ENCODE results near the gene RGS7BP. TPM values are rescaled to one million over a fixed set of nuclear protein-coding genes. Genes with fewer than 3 reads are reported as not detected.
"Not testable (repeated sequence)": the region's sequence is repeated elsewhere in the genome, so short reads cannot be mapped to it uniquely, and the experiment has no call there.

RGS7BP gene
- total and polyA plus RNA-seq, 12 donors = 0.54 to 23.5 (median 7.4) TPM

DNA sequence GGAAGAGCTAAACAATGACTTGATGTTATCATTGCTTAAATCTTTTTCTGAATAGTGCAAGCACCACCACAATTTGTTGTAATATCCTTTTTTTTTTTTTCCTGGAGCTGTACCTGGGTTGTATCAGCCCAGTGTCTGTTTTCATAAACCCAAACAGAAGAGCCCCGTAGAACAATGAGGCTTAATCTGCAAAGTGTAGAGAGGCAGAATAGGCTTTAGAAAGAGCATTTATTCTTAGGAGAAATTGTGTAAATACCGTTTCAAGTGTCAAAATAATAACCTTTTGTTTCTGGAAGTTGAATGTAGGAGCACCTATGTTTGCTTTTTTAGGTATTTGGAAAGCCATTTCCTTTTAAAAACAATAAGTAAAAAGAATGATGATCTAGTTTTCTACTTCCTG lies 26.4 kb downstream of the RGS7BP start:
- Histone ChIP-seq H3K36me3 (replicated peaks in 1 of 2) (no peaks in the 10 kb centered on the region), H3K4me3 (no peak overlapping the region), H3K27me3 (no peaks in the 10 kb centered on the region), H3K27ac (no peak overlapping the region), H3K4me1 (replicated peaks in 1 of 2) (peaks cover 0 to 36% of the 10 kb centered on the region in 2 donors), H3K9me3 (replicated peaks in 1 of 3) (no peaks in the 10 kb centered on the region)
- intact Hi-C loops (cut with DNase I) = no loop called here
- WGBS, 4 donors = 40 to 53% (median 45%) methylated on average over 2 of the region's 2 CpGs
- no peak for TF ChIP-seq POLR2A (IDR thresholded peaks at IDR 0.05)
- TF ChIP-seq, protein P1, sequence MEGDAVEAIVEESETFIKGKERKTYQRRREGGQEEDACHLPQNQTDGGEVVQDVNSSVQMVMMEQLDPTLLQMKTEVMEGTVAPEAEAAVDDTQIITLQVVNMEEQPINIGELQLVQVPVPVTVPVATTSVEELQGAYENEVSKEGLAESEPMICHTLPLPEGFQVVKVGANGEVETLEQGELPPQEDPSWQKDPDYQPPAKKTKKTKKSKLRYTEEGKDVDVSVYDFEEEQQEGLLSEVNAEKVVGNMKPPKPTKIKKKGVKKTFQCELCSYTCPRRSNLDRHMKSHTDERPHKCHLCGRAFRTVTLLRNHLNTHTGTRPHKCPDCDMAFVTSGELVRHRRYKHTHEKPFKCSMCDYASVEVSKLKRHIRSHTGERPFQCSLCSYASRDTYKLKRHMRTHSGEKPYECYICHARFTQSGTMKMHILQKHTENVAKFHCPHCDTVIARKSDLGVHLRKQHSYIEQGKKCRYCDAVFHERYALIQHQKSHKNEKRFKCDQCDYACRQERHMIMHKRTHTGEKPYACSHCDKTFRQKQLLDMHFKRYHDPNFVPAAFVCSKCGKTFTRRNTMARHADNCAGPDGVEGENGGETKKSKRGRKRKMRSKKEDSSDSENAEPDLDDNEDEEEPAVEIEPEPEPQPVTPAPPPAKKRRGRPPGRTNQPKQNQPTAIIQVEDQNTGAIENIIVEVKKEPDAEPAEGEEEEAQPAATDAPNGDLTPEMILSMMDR (IDR thresholded peaks at IDR 0.05) = no peak
- DNase-seq = no peak

DNA sequence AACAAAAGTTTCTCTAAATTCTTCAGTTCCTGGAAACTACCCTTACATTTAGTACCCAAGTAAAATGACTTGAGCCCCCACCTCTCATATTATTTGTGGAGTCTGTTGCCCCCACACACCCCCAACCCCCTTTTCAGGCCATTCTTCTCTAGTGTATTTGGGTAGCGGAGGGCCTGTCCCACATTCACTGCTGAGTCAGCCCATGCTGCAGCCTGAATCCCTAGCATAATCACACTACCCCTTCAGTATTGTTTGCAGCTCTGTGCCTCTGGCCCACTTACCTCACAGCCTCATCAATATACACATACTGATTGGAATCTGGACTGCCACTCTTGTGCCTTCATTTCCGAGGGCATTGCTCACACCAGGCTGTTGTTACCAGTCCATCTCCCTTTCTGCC lies 26.8 kb downstream of the RGS7BP start:
- WGBS, 4 donors = 80 to 94% (median 89%) methylated on average over 2 of the region's 2 CpGs
- peaks cover 0 to 36% of the 10 kb centered on the region in 2 donors for H3K4me1 ChIP-seq (replicated peaks in 1 of 2)
- H3K9me3 ChIP-seq (replicated peaks in 1 of 3) = no peaks in the 10 kb centered on the region
- H3K27ac ChIP-seq = no peak overlapping the region
- H3K27me3 ChIP-seq = no peaks in the 10 kb centered on the region
- no peaks in the 10 kb centered on the region for H3K36me3 ChIP-seq (replicated peaks in 1 of 2)
- H3K4me3 ChIP-seq = no peak overlapping the region
- intact Hi-C loops (cut with DNase I) = no loop called here
- no peak for DNase-seq
- TF ChIP-seq POLR2A (IDR thresholded peaks at IDR 0.05) = no peak
- TF ChIP-seq, protein P1 (IDR thresholded peaks at IDR 0.05) = no peak

DNA sequence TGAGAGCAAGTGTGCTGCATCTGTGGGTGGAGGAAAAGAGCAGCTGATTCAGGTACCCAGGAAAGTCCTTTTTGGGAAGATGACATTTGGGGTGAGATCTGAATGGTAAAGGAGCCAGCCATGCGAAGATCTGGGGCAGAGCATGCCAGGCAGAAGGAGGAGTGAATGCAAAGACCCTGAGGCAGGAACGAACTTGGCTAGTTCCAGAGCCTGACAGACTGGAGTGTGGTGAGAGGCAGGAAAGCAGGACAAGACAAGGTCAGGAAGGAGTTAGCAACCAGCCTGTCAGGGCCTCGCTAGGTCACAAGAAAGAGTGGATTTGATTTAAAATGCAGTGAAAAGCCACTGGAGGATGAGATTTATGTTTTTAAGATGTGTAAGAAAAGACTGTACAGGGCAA lies 28.2 kb downstream of the RGS7BP start:
- Histone ChIP-seq H3K27ac (no peak overlapping the region), H3K36me3 (replicated peaks in 1 of 2) (no peaks in the 10 kb centered on the region), H3K4me3 (no peak overlapping the region), H3K27me3 (no peaks in the 10 kb centered on the region), H3K4me1 (replicated peaks in 1 of 2) (peaks cover 0 to 33% of the 10 kb centered on the region in 2 donors), H3K9me3 (replicated peaks in 1 of 3) (no peaks in the 10 kb centered on the region)
- DNase-seq = no peak
- TF ChIP-seq, protein P1 (IDR thresholded peaks at IDR 0.05) = no peak
- no peak for TF ChIP-seq POLR2A (IDR thresholded peaks at IDR 0.05)
- intact Hi-C loops (cut with DNase I) = no loop called here
- WGBS, 4 donors = 54 to 63% (median 56%) methylated on average over 3 of the region's 3 CpGs

DNA sequence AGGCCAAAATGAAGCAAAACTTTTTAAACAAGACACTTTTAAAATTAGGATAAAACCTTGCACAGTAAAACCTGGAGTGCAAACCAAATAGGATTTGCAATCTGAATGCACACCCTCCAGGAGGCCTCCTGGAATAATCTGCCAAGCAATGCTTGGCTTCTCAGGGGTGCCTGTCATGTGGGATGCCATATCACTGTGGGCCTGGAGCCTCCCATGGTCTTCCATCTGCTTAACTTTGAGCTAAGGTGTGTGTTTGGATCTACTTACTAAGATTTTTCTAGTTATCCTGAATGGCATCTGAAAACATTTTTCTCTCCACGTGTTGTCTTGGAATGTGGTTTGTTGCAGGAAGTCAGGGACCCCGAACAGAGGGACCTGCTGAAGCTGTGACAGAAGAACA lies 52.1 kb downstream of the RGS7BP start:
- no peak overlapping the region for H3K27ac ChIP-seq
- intact Hi-C loops (cut with DNase I) = no loop called here
- H3K36me3 ChIP-seq (replicated peaks in 1 of 2) = no peaks in the 10 kb centered on the region
- TF ChIP-seq POLR2A (IDR thresholded peaks at IDR 0.05) = no peak
- TF ChIP-seq, protein P1 (IDR thresholded peaks at IDR 0.05) = no peak
- WGBS, 4 donors = 70 to 80% (median 74%) methylated on average over 2 of the region's 2 CpGs
- peaks cover 0 to 5% (median 0%) of the 10 kb centered on the region in 3 donors for H3K9me3 ChIP-seq (replicated peaks in 1 of 3)
- no peak overlapping the region for H3K4me3 ChIP-seq
- H3K27me3 ChIP-seq = no peaks in the 10 kb centered on the region
- H3K4me1 ChIP-seq (replicated peaks in 1 of 2) = no peaks in the 10 kb centered on the region
- no peak for DNase-seq

DNA sequence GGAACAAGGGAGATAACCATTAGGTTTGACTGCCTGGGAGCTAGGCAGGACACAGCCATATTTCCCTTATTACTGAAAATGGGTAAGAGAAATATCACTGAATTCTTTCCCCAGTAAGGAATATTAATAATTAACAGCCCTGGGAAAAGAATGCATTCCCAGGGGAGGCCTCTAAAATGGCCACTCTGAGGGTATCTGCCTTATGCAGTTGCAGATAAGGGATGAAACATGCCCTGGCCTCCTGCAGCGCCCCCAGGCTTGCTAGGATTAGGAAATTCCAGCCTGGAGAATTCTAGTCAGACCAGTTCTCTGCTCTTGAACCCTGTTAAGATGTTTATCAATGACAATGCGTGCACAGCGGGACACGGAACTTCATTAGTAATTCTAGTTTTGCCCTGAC lies 52.8 kb downstream of the RGS7BP start:
- not testable (repeated sequence) for H3K27me3 ChIP-seq

More for the DNA sequence above, 52.8 kb downstream of the RGS7BP start:
- H3K4me1 ChIP-seq (replicated peaks in 1 of 2); H3K36me3 ChIP-seq (replicated peaks in 1 of 2); H3K4me3 ChIP-seq; H3K27ac ChIP-seq; H3K9me3 ChIP-seq (replicated peaks in 1 of 3); intact Hi-C loops (cut with DNase I); DNase-seq: not testable (repeated sequence)
- WGBS, 4 donors = 66 to 85% (median 78%) methylated on average over 4 of the region's 4 CpGs
